ENCODE measurements around the gene CAVIN2. TPM values are rescaled to one million over a fixed set of nuclear protein-coding genes. Genes with fewer than 3 reads are reported as not detected.

The CAVIN2 gene
- total and polyA plus RNA-seq, 10 donors: 19.2 to 205 (median 142) TPM

- TF ChIP-seq CTCF (IDR thresholded peaks at IDR 0.05 in 8 of 11, conservative IDR thresholded peaks at IDR 0.05 in 3 of 11) (no peak), POLR2A (IDR thresholded peaks at IDR 0.05) (no peak), POLR2AphosphoS5 (IDR thresholded peaks at IDR 0.05) (no peak)
- 24 to 45% (median 31%) methylated on average over 7 of the region's 7 CpGs for WGBS, 5 donors
- H3K27me3 ChIP-seq (replicated peaks in 1 of 7): no peaks in the 10 kb centered on the region
Observed at GRCh38 chr2:191818725-191819350, 28.1 kb downstream of the CAVIN2 start.

GRCh38 chr2:191818133-191818532 is 28.8 kb downstream of the CAVIN2 start:
- no peaks in the 10 kb centered on the region for H3K36me3 ChIP-seq
- no peak for DNase-seq
- TF ChIP-seq POLR2A (IDR thresholded peaks at IDR 0.05) (no peak), CTCF (IDR thresholded peaks at IDR 0.05 in 8 of 11, conservative IDR thresholded peaks at IDR 0.05 in 3 of 11) (no peak), POLR2AphosphoS5 (IDR thresholded peaks at IDR 0.05) (no peak)
- peak overlapping the region in 2 of 8 donors; percentile 52 to 70 for H3K27ac ChIP-seq
- 74 to 91% (median 85%) methylated on average over 1 of the region's 1 CpG for WGBS, 5 donors
- intact Hi-C loops (cut with DNase I; ENCODE audit: low total_unique reads): no loop called here
- H3K9me3 ChIP-seq: no peaks in the 10 kb centered on the region
- H3K27me3 ChIP-seq (replicated peaks in 1 of 7): no peaks in the 10 kb centered on the region
- H3K4me1 ChIP-seq: peaks cover 0 to 17% (median 0%) of the 10 kb centered on the region in 6 donors
- H3K4me3 ChIP-seq: peak overlapping the region in 1 of 8 donors; percentile 11

More at GRCh38 chr2:191818725-191819350, 28.1 kb downstream of the CAVIN2 start:
- Histone ChIP-seq H3K4me3 (peak overlapping the region in 2 of 8 donors; percentile 11 to 31), H3K4me1 (peaks cover 0 to 17% (median 0%) of the 10 kb centered on the region in 6 donors), H3K36me3 (no peaks in the 10 kb centered on the region), H3K9me3 (no peaks in the 10 kb centered on the region), H3K27ac (peak overlapping the region in 7 of 8 donors; percentile 1 to 70 (median 40))
- no peak for DNase-seq
- intact Hi-C loops (cut with DNase I; ENCODE audit: low total_unique reads): no loop called here

GRCh38 chr2:191815010-191815409 is 31.9 kb downstream of the CAVIN2 start:
- WGBS, 5 donors: 78 to 94% (median 88%) methylated on average over 1 of the region's 1 CpG
- no peaks in the 10 kb centered on the region for H3K27me3 ChIP-seq (replicated peaks in 1 of 7)
- no peaks in the 10 kb centered on the region for H3K36me3 ChIP-seq
- peaks cover 0 to 17% (median 4%) of the 10 kb centered on the region in 6 donors for H3K4me1 ChIP-seq
- no peak overlapping the region for H3K27ac ChIP-seq
- DNase-seq: no peak
- intact Hi-C loops (cut with DNase I; ENCODE audit: low total_unique reads): no loop called here
- H3K9me3 ChIP-seq: no peaks in the 10 kb centered on the region
- TF ChIP-seq POLR2AphosphoS5 (IDR thresholded peaks at IDR 0.05) (no peak), CTCF (IDR thresholded peaks at IDR 0.05 in 8 of 11, conservative IDR thresholded peaks at IDR 0.05 in 3 of 11) (no peak), POLR2A (IDR thresholded peaks at IDR 0.05) (no peak)
- H3K4me3 ChIP-seq: no peak overlapping the region

GRCh38 chr2:191813943-191814342 is 32.9 kb downstream of the CAVIN2 start:
- Histone ChIP-seq H3K4me3 (no peak overlapping the region), H3K9me3 (no peaks in the 10 kb centered on the region), H3K4me1 (peaks cover 0 to 11% (median 3%) of the 10 kb centered on the region in 6 donors), H3K27me3 (replicated peaks in 1 of 7) (no peaks in the 10 kb centered on the region), H3K36me3 (no peaks in the 10 kb centered on the region), H3K27ac (no peak overlapping the region)
- 87 to 97% (median 90%) methylated on average over 8 of the region's 8 CpGs for WGBS, 5 donors
- no peak for TF ChIP-seq POLR2AphosphoS5 (IDR thresholded peaks at IDR 0.05)
- TF ChIP-seq CTCF (IDR thresholded peaks at IDR 0.05 in 8 of 11, conservative IDR thresholded peaks at IDR 0.05 in 3 of 11): no peak
- no peak for TF ChIP-seq POLR2A (IDR thresholded peaks at IDR 0.05)
- no peak for DNase-seq
- intact Hi-C loops (cut with DNase I; ENCODE audit: low total_unique reads): loop anchor here (5.0 kb wide), 1 partner anchor 348 kb away; no protein-coding TSS in a partner anchor

Data from spleen (tissue), 11 donors.